ENCODE results near the gene OGFR. TPM values are rescaled to one million over a fixed set of nuclear protein-coding genes. Genes with fewer than 3 reads are reported as not detected.

The OGFR gene, protein sequence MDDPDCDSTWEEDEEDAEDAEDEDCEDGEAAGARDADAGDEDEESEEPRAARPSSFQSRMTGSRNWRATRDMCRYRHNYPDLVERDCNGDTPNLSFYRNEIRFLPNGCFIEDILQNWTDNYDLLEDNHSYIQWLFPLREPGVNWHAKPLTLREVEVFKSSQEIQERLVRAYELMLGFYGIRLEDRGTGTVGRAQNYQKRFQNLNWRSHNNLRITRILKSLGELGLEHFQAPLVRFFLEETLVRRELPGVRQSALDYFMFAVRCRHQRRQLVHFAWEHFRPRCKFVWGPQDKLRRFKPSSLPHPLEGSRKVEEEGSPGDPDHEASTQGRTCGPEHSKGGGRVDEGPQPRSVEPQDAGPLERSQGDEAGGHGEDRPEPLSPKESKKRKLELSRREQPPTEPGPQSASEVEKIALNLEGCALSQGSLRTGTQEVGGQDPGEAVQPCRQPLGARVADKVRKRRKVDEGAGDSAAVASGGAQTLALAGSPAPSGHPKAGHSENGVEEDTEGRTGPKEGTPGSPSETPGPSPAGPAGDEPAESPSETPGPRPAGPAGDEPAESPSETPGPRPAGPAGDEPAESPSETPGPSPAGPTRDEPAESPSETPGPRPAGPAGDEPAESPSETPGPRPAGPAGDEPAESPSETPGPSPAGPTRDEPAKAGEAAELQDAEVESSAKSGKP
- 42.0 TPM for total RNA-seq

DNA sequence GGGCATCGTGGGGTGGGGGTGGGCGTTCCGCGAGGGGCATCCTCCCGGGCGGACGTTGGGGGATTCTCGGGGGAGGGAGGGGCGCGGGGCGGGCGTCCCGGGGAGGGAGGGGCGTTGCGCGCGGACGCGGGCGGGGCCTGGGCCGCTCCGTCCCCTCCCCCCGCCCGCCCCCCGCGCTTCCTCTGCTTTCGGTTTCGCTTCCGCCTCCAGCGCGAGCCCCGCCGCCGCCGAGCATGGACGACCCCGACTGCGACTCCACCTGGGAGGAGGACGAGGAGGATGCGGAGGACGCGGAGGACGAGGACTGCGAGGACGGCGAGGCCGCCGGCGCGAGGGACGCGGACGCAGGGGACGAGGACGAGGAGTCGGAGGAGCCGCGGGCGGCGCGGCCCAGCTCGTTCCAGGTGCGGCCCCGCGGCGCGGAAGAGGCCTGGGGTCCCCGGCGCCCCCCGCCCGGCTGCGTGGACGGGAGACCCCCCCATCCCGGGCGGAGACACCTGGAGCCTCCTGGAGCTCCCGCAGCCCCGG, at the start of gene OGFR:
Gene OGFR (plus strand): TSS at position 209 of the 528 bp plus-strand sequence. CDS start 25 bp downstream, at position 234.
- peak; percentile 72 for DNase-seq (ENCODE audit: low spot score)

DNA sequence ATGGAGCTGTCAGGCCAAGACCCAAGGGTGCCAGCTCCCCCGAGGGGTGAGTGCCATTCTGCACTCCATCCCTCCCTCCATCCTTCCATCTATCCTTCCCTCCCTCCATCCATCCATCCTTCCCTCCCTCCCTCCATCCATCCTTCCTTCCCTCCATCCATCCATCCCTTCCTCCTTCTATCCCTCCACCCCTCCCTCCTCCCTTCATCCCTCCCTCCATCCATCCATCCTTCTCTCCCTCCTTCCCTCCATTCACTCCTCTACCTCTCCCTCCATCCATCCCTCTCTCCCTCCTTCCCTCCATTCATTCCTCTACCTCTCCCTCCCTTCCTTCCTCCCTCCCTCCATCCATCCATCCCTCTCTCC, 49.7 kb upstream of the OGFR start:
- DNase-seq (ENCODE audit: low spot score), result no peak

DNA sequence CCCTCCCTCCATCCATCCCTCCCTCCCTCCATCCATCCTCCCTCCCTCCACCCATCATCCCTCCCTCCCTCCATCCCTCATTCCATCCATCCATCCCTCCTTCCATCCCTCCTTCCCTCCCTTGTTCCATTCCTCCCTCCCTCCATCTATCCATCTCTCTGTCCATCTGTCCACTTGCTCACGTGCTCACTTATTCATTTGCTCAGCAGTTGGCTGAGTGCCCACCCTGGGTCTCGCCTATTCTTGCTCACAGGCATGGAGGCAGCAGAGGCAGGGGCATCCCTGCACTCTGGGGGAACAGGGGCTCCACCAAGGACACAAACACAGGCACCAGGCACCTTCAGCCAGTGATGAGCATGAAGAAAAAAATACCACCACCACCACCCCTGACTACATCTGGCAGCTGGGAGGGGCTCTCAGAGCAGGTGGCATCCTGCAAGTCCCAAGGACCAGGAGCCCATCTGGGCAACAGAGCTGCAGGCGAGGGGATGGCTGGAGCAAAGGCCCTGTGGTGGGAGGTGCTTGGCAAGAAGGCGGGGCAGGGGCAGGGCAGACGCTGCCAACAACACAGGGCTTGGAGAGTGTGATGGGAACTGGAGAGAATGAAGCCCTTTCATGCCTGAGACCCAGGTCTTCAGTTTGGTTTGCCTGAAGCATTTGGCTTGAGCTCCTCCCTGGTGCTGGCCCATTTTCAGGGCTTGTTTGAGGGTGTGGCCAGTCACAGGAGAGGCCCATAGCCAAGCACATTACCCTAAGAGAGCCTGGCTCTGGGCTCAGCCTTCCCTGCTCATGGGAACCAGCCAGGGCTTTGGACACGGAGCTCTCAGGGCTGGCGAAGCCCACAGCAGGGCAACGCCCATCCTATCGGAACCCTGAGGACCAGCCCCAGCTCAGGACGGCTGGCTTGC, 48.6 kb upstream of the OGFR start:
- DNase-seq (ENCODE audit: low spot score), result no peak

DNA sequence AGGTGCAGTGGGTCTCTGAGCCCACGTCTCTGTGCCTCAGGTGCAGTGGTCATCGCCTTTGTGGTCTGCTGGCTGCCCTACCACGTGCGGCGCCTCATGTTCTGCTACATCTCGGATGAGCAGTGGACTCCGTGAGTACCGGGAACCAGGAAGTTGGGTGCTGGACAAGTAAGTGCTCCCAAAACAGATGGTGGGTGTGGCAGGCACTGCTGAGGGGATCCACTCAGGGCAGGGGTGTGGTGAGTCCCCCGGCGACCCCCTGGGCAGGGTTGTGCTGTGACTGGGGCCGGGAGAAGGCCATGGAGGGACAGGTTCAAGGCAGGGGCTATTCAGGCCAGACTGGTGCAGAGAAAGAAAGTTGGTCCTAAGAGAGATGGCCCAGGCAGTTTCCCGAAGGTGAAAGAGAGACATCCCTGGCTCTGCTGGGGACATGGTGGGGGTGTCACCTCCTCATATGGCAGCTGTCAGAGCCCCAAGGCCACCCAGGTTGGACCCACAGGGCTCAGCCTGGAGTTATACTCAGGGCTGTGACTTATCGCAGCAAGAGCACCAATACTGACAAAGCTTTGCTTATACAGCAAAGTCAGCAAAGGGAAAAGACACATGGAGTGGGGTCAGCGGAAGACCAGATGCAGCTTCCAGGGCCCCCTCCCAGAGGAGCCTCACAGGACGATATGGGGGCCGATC, 46.3 kb upstream of the OGFR start:
- DNase-seq (ENCODE audit: low spot score), result no peak

DNA sequence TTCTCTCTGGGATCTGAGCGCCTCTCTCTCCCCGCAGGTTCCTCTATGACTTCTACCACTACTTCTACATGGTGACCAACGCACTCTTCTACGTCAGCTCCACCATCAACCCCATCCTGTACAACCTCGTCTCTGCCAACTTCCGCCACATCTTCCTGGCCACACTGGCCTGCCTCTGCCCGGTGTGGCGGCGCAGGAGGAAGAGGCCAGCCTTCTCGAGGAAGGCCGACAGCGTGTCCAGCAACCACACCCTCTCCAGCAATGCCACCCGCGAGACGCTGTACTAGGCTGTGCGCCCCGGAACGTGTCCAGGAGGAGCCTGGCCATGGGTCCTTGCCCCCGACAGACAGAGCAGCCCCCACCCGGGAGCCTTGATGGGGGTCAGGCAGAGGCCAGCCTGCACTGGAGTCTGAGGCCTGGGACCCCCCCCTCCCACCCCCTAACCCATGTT, 44.6 kb upstream of the OGFR start:
- DNase-seq (ENCODE audit: low spot score), result no peak

DNA sequence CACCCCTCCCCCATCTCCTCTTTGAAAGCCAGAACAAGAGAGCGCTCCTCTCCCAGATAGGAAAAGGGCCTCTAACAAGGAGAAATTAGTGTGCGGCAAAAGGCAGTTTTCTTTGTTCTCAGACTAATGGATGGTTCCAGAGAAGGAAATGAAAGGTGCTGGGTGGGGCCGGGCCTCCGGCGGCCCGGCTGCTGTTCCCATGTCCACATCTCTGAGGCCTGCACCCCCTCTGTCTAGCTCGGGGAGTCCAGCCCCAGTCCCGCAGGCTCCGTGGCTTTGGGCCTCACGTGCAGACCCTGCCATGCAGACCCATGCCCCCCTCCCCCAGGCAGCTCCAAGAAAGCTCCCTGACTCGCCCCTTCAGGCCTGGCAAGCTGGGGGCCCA, 44.2 kb upstream of the OGFR start:
- no peak for DNase-seq (ENCODE audit: low spot score)

DNA sequence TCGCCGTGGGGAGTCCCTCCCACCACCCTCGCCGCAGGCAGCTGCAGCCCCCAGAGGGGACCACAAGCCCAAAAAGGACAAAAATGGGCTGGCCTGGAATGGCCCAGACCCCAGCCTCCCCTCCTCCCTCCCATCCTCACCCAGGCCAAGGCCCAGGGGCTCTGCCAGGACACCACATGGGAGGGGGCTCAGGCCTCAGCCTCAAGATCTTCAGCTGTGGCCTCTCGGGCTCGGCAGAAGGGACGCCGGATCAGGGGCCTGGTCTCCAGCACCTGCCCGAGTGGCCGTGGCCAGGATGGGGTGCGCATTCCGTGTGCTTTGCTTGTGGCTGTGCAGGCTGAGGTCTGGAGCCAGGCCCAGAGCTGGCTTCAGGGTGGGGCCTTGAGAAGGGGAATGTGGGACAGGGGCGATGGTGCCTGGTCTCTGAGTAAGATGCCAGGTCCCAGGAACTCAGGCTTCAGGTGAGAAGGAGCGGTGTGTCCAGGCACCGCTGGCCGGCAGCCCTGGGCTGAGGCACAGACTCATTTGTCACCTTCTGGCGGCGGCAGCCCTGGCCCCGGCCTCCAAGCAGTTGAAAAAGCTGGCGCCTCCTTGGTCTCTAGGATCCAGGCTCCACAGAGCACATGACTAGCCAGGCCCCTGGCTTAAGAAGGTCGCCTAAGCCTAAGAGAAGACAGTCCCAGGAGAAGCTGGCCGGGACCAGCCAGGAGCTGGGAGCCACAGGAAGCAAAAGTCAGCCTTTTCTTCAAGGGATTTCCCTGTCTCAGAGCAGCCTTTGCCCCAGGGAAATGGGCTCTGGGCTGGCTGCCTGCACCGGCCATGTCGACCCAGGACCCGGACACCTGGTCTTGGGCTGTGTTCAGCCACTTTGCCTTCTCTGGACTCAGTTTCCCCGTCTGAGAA, 43.5 kb upstream of the OGFR start:
- DNase-seq (ENCODE audit: low spot score), result no peak

DNA sequence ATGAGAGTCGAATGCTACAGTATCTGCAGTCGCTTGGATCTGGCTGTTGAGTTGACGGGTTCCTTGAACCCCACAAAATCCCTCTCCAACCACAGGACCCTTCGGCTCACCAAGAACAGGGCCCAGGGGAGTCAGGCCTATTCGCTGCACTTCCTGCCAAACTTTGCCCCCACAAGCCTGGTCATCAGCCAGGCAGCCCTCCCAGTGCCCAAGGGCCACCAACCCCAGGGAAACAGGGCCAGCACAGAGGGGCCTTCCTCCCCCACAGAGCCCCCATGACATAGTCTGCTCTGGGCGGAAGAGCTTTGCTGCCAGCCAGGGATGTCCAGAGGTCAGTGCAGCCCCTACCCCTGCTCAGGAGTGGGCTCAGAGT, 42.9 kb upstream of the OGFR start:
- no peak for DNase-seq (ENCODE audit: low spot score)

DNA sequence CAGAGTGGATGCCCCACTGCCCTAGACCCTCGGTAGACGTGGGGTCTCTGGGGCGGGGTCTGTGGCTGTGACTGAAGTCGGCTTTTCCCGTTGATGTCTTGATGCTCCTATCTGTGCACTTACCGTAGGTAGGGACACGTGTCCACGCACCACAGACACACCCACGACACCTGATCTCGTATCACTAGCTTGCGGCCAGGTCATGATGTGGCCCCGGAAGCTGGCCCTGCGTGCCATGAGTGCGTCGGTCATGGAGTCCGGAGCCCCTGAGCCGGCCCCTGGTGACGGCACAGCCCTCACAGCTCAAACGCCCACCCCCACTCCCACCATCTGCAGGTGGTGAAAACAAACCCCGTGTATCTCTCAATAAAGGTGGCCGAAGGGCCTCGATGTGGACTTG, 42.3 kb upstream of the OGFR start:
- no peak for DNase-seq (ENCODE audit: low spot score)

DNA sequence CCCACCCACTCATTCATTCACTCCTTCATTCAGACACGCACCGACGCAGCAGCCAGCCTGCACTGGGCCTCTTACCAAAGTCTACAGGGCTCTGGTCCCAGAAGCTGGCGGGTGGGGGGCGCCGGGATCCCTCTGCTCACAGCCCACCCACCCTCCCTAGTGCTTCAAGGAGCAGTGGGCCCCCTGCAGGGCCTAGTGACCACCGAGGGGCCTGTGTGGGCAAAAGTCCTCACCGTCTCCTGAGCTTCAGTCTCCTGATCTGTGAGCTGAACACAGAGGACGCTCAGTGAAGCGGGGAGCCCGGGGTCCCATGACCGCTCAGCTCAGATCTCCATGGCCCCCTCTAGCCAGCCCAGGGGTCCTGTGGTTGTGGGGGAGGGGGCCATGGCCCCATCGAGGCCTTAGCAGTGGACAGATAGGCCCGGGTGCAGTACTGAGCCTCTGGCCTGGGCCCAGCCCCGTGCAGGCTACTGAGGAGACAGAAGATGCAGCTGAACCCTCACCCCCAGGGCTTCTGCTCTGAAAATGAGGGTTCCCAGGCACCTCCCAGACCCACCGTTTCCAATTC, 41.8 kb upstream of the OGFR start:
- no peak for DNase-seq (ENCODE audit: low spot score)

DNA sequence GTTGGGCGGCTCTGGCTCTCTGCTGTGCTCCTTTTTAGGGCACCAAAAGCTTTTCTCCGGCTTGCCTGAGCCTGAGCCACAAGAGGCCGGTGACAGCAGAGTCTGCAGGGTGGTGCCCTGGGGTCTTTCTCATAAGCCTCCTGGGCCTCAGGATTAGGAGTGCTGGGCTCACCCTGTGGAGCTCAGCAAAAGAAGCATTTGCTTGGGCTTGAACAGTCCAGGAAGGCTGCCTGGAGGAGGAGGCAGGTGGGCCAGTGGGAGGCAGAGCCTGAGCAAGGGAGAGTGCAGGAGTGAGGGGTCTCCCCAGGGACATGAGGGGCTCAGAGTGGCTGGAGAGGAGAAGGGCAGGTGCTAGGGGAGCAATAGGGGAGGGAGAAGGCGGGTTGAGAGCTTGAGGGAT, 41.2 kb upstream of the OGFR start:
- no peak for DNase-seq (ENCODE audit: low spot score)

DNA sequence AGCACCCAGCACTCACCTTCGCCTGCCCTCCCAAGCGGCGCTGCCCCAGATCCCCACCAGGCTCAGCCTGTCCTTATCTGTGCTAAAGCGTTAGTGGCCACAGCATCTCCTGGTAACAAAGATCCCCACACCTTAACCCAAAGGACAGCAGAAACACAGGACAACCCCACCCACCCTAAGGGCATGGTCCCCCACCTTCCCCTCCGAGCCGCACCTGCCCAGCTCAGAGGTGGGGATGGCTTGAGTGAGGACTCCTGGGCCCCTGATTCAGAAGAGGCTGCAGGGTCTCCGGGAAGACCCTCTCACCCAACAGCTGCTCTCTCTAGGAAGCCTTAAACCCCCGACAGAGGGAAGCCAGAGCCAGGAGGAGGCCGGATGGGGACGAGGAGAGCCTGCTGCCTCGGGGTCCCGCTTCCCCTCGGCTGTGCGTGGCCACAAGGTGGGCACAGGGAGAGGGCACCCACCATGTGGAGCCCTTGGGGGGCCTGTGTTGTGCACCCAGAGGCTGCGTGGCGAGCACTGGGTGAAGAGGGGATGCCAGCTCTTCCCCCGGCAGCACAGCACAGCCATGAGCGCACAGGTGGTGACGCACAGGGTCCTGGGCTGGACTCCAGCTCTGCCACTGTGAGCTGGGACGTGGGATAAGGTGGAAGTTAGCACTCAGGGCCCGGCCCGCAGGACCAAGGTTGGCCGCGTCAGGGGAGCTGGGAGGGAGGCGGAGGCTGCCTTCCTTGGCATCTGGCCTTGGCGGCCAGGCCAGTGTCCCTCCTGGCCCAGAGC, 40.3 kb upstream of the OGFR start:
- no peak for DNase-seq (ENCODE audit: low spot score)

DNA sequence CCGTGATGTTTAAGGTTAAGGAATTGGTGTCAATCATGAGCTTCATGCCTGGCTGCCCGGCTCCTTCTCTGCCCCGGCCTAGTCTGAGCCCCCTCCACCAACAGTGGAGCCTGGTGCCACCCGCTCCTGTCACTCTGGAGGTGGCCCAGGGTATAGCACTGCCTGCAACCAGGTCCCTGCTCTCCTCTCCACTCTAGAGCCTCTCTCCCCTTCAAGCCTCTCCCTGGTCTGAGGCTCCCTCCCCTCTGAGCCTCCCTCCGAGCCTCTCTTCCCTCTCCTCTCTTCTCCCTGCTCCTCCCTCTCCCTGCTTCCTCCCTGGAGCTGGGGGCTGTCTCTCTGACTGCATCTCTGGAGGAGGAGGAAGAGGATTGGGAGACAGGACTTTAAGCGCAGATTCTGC, 39.6 kb upstream of the OGFR start:
- no peak for DNase-seq (ENCODE audit: low spot score)

DNA sequence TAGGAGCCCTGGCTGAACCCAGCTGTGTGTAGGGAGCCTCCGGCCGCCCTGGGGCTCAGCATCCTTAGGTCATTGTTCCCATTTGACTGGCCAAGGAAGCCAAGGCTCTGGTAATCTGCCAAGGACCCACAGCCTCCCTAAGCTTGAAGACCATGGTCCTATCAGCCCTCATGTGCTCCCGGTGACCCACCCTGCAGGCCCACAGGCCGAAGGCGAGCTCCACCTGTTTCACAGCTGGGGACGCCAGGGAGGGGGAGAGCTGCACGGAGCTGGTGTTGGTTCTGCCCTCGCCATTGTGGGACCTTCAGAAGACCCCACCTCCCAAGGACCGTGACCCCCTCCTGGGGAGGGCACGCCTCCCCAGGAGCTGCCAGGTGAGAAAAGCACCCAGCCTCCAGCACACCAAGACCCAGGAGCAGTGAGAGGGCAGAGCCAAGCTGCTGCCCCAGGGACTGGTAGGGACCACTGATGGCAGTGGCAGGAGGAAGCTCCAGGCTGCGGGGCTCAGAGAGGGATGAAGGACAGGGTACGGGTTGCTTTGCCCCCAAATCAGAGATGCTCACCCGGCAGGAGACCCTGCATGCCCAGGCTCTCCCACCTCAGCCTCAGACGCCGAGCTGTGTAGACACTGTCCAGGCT, 39.1 kb upstream of the OGFR start:
- DNase-seq (ENCODE audit: low spot score), result no peak

DNA sequence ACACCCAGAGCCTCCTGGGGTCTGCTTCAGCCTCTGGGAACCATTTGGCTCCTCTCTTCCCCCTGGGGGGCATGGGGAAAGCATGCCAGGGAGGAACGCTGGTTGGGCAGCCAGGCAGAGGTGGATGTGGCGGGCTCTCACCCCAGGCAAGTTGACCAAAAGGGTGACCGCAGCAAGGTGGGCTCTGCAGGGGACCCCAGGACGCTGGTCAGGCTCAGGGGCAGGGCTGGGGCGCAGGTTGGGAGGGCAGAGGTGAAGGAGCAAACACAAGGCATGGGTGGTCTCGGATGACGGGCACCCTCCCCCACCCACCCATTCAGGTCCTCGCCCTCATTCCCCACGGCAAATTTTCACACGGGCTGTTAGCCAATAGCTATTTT, 38.6 kb upstream of the OGFR start:
- DNase-seq (ENCODE audit: low spot score), result no peak

DNA sequence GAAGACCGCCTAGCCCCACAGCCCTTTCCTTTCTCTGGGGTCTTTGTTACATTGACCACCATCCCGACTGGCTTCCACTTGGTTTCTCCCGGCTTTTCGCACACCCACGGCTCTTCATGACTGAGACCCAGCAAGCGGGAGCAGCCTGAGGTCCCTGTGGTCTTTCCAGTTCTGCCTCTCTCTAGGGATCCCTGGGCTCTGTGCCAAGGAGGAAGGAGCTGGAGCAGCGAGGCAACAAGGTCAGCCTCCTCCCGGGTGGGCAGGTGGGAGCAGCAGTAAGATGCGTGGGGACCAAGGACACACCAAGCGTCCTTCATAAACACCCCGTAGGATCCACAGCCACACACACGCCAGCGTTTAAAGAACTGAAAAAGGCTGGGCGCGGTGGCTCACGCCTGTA, 37.9 kb upstream of the OGFR start:
- DNase-seq (ENCODE audit: low spot score), result peak; percentile 65

DNA sequence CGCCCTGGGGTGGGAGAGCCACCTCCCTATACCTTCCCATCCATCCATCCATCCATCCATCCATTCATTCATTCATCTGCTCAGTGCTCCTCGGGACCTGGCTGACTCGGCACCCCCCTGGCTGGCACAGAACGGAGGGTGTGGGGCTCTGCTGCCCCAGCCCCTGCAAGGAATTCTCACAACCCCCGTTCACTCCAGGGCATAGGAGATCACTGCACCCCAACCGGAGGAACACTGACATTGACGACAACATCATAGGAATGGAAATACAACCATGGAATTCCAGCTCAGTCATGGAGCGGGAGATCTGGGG, 36.4 kb upstream of the OGFR start:
- no peak for DNase-seq (ENCODE audit: low spot score)

DNA sequence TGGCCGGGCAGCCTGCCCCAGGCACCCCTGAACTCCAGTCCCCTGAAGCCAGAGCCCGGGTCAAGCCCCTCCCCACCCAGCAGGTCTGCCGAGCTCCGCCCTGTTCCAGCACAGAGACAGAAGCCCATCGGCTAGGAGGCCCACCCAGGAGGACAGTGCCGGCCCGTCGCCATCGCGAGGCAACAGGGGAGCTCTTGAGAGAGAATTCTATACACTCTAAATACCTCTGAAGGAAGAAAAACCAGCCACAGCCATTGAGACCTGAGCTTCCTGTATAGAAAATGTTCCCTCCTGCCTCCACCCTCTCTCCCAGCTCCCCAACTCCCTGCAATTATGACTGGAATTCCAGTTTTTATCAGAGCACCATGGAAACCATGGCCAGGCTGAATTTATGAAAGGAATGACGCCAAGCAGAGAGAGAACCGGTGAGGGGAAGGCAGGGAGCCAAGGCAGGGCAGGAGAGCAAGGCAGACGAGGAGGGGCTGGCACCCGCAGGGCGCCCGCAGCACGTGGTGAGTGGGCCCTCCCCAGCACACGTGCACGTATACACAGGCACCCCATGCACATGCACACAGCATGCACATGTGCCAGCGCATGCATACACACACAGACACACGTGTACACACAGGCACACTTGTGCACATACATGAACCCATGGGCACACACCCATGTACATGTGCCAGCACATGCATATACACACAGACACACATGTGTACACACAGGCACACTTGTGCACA, 35.9 kb upstream of the OGFR start:
- no peak for DNase-seq (ENCODE audit: low spot score)

All from ureter (tissue), 1 donor.